GM12878 (cell line): ENCODE results near the gene GEMIN2. TPM values are rescaled to one million over a fixed set of nuclear protein-coding genes. Genes with fewer than 3 reads are reported as not detected.

Experiments used
- ATAC-seq: fragments of 200-7000 bp; cut with Tn5 transposase; 3 replicates; pipeline ENCODE4 v1.9.1; 2020; ENCODE audit warnings: mild to moderate bottlenecking, moderate library complexity
- BruUV-seq: library from RNA; stranded (reverse); fragments of 400-500 nt; replicated peaks from 2 replicates; lab custom pipeline; 2021; lab: Mats Ljungman, UMichigan
- CTCF ChIA-PET: fragments of 300-600 bp; sonication (Branson Sonifier 250); formaldehyde crosslinking; extraction: SDS; loops from one replicate; lab custom pipeline; 2021; ENCODE audit warnings: inconsistent platforms; lab: Yijun Ruan, JAX
- POLR2A ChIA-PET: fragments of 350-600 bp; formaldehyde crosslinking; extraction: SDS; loops from one replicate; lab custom pipeline; 2021; ENCODE audit warnings: inconsistent platforms; lab: Charles Lee
- RAD21 ChIA-PET: fragments of 300-600 bp; sonication (Branson Sonifier 250); formaldehyde crosslinking; loops from one replicate; lab custom pipeline; 2023; ENCODE audit warnings: antibody characterized with exemption; ENCODE audit not compliant: unreplicated experiment; lab: Charles Lee
- SMC1A ChIA-PET: fragments of 300-600 bp; sonication (Branson Sonifier 250); formaldehyde crosslinking; loops from one replicate; lab custom pipeline; 2023; ENCODE audit not compliant: unreplicated experiment, uncharacterized antibody; lab: Charles Lee
- DNase-seq: peaks from one replicate; pipeline ENCODE4 v3.0.0-alpha.2; 2011; ENCODE audit warnings: low read depth, low spot score
- FAIRE-seq: peaks from 3 replicates; lab custom pipeline; 2011; peaks lifted over from hg19 to GRCh38; lab: Jason Lieb, UNC
- H2AFZ ChIP-seq: 2 replicates; pipeline ENCODE4 v1.6.0; 2011; ENCODE audit warnings: low read depth, low read length, control low read depth; ENCODE audit not compliant: control insufficient read depth
- H3K27ac ChIP-seq: 2 replicates; pipeline ENCODE4 v1.5.1; 2011; ENCODE audit warnings: control low read depth; ENCODE audit not compliant: control insufficient read depth, insufficient read depth
- H3K27me3 ChIP-seq, 2 experiments: replicated peaks in 1 of 2; 2 replicates each; pipeline versions ENCODE4 v1.6.0 to v1.6.1; 2011; ENCODE audit warnings: low read length in 1 of 2; ENCODE audit not compliant: control insufficient read depth in 2 of 2, insufficient read depth in 2 of 2
- H3K36me3 ChIP-seq, 2 experiments: 2 replicates each; pipeline ENCODE4 v1.5.1; 2011; ENCODE audit warnings: low read length in 1 of 2; ENCODE audit not compliant: control insufficient read depth in 2 of 2, insufficient read depth in 2 of 2
- H3K4me1 ChIP-seq: 2 replicates; pipeline ENCODE4 v1.6.1; 2011; ENCODE audit warnings: mild to moderate bottlenecking, low read length, moderate library complexity, mixed read lengths; ENCODE audit not compliant: control insufficient read depth, insufficient read depth
- H3K4me2 ChIP-seq: 2 replicates; pipeline ENCODE4 v1.6.0; 2011; ENCODE audit warnings: control low read depth; ENCODE audit not compliant: control insufficient read depth, insufficient read depth
- H3K4me3 ChIP-seq: fragments of 200-600 bp; sonication (generic); 2 replicates; pipeline ENCODE4 v1.5.1; 2016
- H3K79me2 ChIP-seq: 2 replicates; pipeline ENCODE4 v1.6.0; 2011; ENCODE audit warnings: low read length; ENCODE audit not compliant: control insufficient read depth, insufficient read depth
- H3K9ac ChIP-seq: 2 replicates; pipeline ENCODE4 v1.8.0; 2011; ENCODE audit warnings: low read length, control low read depth, mixed read lengths; ENCODE audit not compliant: control insufficient read depth, insufficient read depth
- H3K9me3 ChIP-seq: replicated peaks from 3 replicates; pipeline ENCODE4 v1.5.1; 2011; ENCODE audit warnings: mild to moderate bottlenecking, low read length; ENCODE audit not compliant: control insufficient read depth, insufficient read depth
- H4K20me1 ChIP-seq: 2 replicates; pipeline ENCODE4 v1.6.0; 2011; ENCODE audit not compliant: control insufficient read depth, insufficient read depth
- GATAD2B ChIP-seq: fragments of 450-650 bp; conservative IDR thresholded peaks from 2 replicates; pipeline ENCODE4 v1.6.1; 2017; ENCODE audit warnings: low read depth, mild to moderate bottlenecking, moderate library complexity
- NFXL1 ChIP-seq: fragments of 450-650 bp; IDR thresholded peaks from 2 replicates; pipeline ENCODE4 v1.6.1; 2017; ENCODE audit warnings: antibody characterized with exemption, mild to moderate bottlenecking, borderline replicate concordance
- SMAD1 ChIP-seq: fragments of 450-650 bp; IDR thresholded peaks from 2 replicates; pipeline ENCODE4 v1.6.1; 2018; ENCODE audit warnings: mild to moderate bottlenecking, low read depth; ENCODE audit not compliant: partially characterized antibody
- SMC3 ChIP-seq: IDR thresholded peaks from 2 replicates; pipeline ENCODE4 v1.6.1; 2011; ENCODE audit warnings: low read length, improper control_type of control experiment, borderline replicate concordance
- WGBS: methylation state at CpG from one replicate; pipeline ENCODE4 v1.1.6; 2016; ENCODE audit warnings: low lambda C conversion rate; ENCODE audit not compliant: insufficient replicate concordance, insufficient coverage; ENCODE audit errors: missing lambda C conversion rate; 5-methylcytosine and 5-hydroxymethylcytosine counted together
- in situ Hi-C: fragments of 300-500 bp; cut with MboI; formaldehyde crosslinking; loops from 9 replicates; pipeline ENCODE4 v1.14.3; 2018; ENCODE audit warnings: mixed read lengths
- intact Hi-C: fragments of 100-400 bp; cut with micrococcal nuclease; formaldehyde crosslinking; loops from one replicate; pipeline ENCODE4 v1.14.2; 2022; ENCODE audit not compliant: unreplicated experiment
- polyA plus RNA-seq, 11 experiments: library from polyadenylated mRNA; depleted of rRNA in 4 of 11; unstranded in 6 of 11; stranded (reverse) in 5 of 11; fragments of >200 nt; fragmentation: Nextera tagmentation in 4 of 11; fragmentation: Illumina TruSeq in 1 of 11; extraction: Ambion mirVana in 4 of 11; extraction: Trizol in 1 of 11; gene quantifications; 1 replicate in 1 of 11; 2 replicates in 10 of 11; pipeline versions ENCODE4 v1.2.1 to v1.2.3, GENCODE V29; 2011 to 2016; ENCODE audit warnings: inconsistent platforms in 2 of 11, missing spikeins in 2 of 11, low read depth in 1 of 11
- total RNA-seq, 4 experiments: library from RNA; depleted of rRNA in 3 of 4; stranded (reverse); fragments of >200 nt in 3 of 4; fragmentation: Illumina TruSeq in 1 of 4; extraction: Trizol in 1 of 4; gene quantifications; 2 replicates each; pipeline versions ENCODE4 v1.2.1 to v1.2.3, GENCODE V29; 2013 to 2021
- TF ChIP-seq, protein P1 (sequence below): IDR thresholded peaks from 2 replicates; pipeline ENCODE4 v1.6.1; 2011; ENCODE audit warnings: low read depth, low read length, improper control_type of control experiment, borderline replicate concordance
- TF ChIP-seq, protein P2 (sequence below): fragments of 150-350 bp; IDR thresholded peaks from 2 replicates; pipeline ENCODE4 v1.6.1; 2016; ENCODE audit warnings: low read depth, low read length

Gene GEMIN2
- total and polyA plus RNA-seq, 10 of the 15 experiments (the other 5 are each of a cell fraction or from before 2014, with no cell fraction given): 25.9 to 69.3 (median 46.1) TPM

DNA sequence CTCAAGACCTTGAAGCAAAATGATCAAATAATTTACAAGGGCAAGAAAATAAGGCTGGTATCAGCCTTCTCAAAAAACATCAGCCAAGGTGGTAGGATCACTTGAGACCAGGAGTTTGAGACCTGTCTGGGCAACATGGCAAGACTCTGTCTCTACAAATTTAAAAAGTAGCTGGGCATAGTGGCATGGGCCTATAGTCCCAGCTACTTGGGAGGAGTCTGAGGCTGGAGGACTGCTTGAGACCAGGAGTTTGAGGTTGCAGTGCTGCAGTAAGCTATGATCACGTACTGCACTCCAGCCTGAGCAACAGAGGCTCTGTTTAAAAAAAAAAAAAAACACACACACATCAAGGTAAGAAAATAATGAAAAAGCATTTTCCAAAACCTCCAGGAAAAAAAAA is 33.2 kb upstream of the GEMIN2 start:
- ChIA-PET CTCF (interaction anchor here (1.0 kb wide), 1 partner anchor 10 kb away, joined by 4 read pairs; no protein-coding TSS in a partner anchor), SMC1A (interaction anchor here (0.7 to 1.3 kb wide), 5 partner anchors 10 to 26 kb away, joined by 3 to 4 read pairs (median 3); partner anchors contain the start of gene SEC23A), RAD21 (interaction anchor here (1.0 kb wide), 1 partner anchor 22 kb away, joined by 3 read pairs; the partner anchor contains the start of gene SEC23A), POLR2A (interaction anchor here (0.6 kb wide), 1 partner anchor 19 kb away, joined by 4 read pairs; no protein-coding TSS in a partner anchor)
- Histone ChIP-seq H3K4me1 (no peaks in the 10 kb centered on the region), H3K4me3 (no peak overlapping the region), H3K9me3 (no peaks in the 10 kb centered on the region), H3K27me3 (no peaks in the 10 kb centered on the region), H2AFZ (no peak overlapping the region), H4K20me1 (no peaks in the 10 kb centered on the region), H3K36me3 (peaks cover 5 to 22% of the 10 kb centered on the region in 2 experiments; a peak in 3 of 4 replicates), H3K27ac (no peak overlapping the region), H3K4me2 (no peak overlapping the region), H3K9ac (no peak overlapping the region), H3K79me2 (no peaks in the 10 kb centered on the region)
- ATAC-seq (no peak), FAIRE-seq (no peak), DNase-seq (no peak)
- TF ChIP-seq NFXL1 (no peak), GATAD2B (no peak), SMAD1 (no peak), SMC3 (no peak)
- TF ChIP-seq, protein P1, sequence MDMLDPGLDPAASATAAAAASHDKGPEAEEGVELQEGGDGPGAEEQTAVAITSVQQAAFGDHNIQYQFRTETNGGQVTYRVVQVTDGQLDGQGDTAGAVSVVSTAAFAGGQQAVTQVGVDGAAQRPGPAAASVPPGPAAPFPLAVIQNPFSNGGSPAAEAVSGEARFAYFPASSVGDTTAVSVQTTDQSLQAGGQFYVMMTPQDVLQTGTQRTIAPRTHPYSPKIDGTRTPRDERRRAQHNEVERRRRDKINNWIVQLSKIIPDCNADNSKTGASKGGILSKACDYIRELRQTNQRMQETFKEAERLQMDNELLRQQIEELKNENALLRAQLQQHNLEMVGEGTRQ: no peak
- TF ChIP-seq, protein P2, sequence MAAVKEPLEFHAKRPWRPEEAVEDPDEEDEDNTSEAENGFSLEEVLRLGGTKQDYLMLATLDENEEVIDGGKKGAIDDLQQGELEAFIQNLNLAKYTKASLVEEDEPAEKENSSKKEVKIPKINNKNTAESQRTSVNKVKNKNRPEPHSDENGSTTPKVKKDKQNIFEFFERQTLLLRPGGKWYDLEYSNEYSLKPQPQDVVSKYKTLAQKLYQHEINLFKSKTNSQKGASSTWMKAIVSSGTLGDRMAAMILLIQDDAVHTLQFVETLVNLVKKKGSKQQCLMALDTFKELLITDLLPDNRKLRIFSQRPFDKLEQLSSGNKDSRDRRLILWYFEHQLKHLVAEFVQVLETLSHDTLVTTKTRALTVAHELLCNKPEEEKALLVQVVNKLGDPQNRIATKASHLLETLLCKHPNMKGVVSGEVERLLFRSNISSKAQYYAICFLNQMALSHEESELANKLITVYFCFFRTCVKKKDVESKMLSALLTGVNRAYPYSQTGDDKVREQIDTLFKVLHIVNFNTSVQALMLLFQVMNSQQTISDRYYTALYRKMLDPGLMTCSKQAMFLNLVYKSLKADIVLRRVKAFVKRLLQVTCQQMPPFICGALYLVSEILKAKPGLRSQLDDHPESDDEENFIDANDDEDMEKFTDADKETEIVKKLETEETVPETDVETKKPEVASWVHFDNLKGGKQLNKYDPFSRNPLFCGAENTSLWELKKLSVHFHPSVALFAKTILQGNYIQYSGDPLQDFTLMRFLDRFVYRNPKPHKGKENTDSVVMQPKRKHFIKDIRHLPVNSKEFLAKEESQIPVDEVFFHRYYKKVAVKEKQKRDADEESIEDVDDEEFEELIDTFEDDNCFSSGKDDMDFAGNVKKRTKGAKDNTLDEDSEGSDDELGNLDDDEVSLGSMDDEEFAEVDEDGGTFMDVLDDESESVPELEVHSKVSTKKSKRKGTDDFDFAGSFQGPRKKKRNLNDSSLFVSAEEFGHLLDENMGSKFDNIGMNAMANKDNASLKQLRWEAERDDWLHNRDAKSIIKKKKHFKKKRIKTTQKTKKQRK: no peak
- in situ Hi-C loops: no loop called here
- BruUV-seq: no TSS peak
- intact Hi-C loops: no loop called here
- 100% methylated on average over 1 of the region's 1 CpG for WGBS
